ENCODE results near the gene PRDM15. TPM values are rescaled to one million over a fixed set of nuclear protein-coding genes. Genes with fewer than 3 reads are reported as not detected.

PRDM15 gene
- polyA plus RNA-seq, 1 donor (not counting 4 experiments of a cell fraction or from before 2014, with no cell fraction given): 5.2 TPM

DNA sequence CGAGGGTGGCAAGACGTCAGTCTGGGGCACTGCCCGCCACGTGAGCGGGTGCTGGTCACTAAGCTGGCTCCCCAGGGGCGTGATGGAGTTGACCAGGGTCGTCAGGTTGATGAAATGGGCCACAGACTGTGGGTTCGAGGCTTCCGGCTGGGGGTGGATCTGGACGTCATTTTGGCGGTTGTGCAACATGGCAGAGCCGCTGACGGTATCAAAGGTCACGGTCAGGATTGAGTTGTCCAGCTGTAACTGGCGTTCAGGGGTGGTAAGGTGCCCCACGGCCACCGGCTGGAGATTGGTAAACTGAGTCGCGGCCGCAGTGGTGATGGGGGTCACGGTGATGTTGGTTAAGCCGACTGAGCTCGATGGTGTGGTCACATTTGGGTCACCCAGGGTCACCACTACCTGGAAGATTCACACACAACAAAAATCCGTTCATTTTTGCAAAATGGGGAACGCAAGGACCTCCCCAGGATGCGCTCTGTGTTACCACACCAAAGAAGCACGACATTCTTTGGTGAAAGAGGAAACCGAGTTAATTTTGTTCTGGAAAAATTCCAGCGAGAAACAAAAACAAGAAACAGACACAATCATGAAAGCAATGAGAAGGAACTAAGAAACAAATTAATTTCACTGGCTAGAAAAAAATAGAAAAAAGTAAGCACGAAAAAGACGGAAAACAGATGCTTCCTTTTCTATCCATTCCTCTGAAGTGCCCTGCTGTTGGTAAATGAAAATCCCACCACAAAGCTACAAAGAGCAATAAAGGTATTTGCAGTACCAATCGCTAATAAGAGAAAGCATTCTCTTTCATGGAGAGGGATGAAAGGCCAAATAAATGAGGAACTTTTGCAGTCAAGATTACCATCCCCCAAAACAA is 77.6 kb downstream of the PRDM15 start:
- H3K27ac ChIP-seq (ENCODE audit: control insufficient read depth, insufficient read depth, low read length): no peak overlapping the region
- dilution Hi-C loops (cut with MboI; ENCODE audit: extremely low pct_ligation_motif_present, low sequenced_read_pairs): no loop called here
- DNase-seq (ENCODE audit: low read depth, low spot score) (no peak), FAIRE-seq (no peak)
- peaks cover 7 to 10% of the 10 kb centered on the region in 2 experiments for H3K36me3 ChIP-seq (ENCODE audit: control insufficient read depth in 2 of 2, extremely low read depth in 1 of 2, insufficient read depth in 2 of 2, low read length in 2 of 2)
- no peak overlapping the region for H3K9ac ChIP-seq (ENCODE audit: control insufficient read depth, extremely low read depth, insufficient read depth, low read length)
- no peak overlapping the region for H3K4me2 ChIP-seq (ENCODE audit: control insufficient read depth, extremely low read depth, insufficient read depth, low read depth, low read length)
- H4K20me1 ChIP-seq (ENCODE audit: control insufficient read depth, extremely low read depth, insufficient read depth, low read length): no peaks in the 10 kb centered on the region
- no peaks in the 10 kb centered on the region for H3K79me2 ChIP-seq (ENCODE audit: control insufficient read depth, insufficient read depth, low read length)
- TF ChIP-seq EZH2 (IDR thresholded peaks at IDR 0.05; ENCODE audit: low read length): no peak
- TF ChIP-seq, protein P1, sequence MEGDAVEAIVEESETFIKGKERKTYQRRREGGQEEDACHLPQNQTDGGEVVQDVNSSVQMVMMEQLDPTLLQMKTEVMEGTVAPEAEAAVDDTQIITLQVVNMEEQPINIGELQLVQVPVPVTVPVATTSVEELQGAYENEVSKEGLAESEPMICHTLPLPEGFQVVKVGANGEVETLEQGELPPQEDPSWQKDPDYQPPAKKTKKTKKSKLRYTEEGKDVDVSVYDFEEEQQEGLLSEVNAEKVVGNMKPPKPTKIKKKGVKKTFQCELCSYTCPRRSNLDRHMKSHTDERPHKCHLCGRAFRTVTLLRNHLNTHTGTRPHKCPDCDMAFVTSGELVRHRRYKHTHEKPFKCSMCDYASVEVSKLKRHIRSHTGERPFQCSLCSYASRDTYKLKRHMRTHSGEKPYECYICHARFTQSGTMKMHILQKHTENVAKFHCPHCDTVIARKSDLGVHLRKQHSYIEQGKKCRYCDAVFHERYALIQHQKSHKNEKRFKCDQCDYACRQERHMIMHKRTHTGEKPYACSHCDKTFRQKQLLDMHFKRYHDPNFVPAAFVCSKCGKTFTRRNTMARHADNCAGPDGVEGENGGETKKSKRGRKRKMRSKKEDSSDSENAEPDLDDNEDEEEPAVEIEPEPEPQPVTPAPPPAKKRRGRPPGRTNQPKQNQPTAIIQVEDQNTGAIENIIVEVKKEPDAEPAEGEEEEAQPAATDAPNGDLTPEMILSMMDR (optimal IDR thresholded peaks at IDR 0.05 in 1 of 3, IDR thresholded peaks at IDR 0.05 in 1 of 3, conservative IDR thresholded peaks at IDR 0.05 in 1 of 3; ENCODE audit: extremely low read depth in 1 of 3, insufficient read depth in 2 of 3, low read length in 3 of 3): no peak
- H3K4me1 ChIP-seq (ENCODE audit: control insufficient read depth, extremely low read depth, insufficient read depth, low read length): no peaks in the 10 kb centered on the region
- H2AFZ ChIP-seq (ENCODE audit: control insufficient read depth, low read length): no peak overlapping the region
- H3K9me3 ChIP-seq (ENCODE audit: control insufficient read depth, low read depth, low read length): no peaks in the 10 kb centered on the region
- H3K27me3 ChIP-seq (ENCODE audit: control insufficient read depth, extremely low read depth, insufficient read depth, low read length): no peaks in the 10 kb centered on the region
- H3K9me1 ChIP-seq (ENCODE audit: control insufficient read depth, extremely low read depth, insufficient read depth, low read length): no peaks in the 10 kb centered on the region
- no peak overlapping the region for H3K4me3 ChIP-seq (ENCODE audit: control insufficient read depth in 2 of 3, extremely low read depth in 1 of 3, insufficient read depth in 2 of 3, low read depth in 1 of 3, low read length in 3 of 3)

DNA sequence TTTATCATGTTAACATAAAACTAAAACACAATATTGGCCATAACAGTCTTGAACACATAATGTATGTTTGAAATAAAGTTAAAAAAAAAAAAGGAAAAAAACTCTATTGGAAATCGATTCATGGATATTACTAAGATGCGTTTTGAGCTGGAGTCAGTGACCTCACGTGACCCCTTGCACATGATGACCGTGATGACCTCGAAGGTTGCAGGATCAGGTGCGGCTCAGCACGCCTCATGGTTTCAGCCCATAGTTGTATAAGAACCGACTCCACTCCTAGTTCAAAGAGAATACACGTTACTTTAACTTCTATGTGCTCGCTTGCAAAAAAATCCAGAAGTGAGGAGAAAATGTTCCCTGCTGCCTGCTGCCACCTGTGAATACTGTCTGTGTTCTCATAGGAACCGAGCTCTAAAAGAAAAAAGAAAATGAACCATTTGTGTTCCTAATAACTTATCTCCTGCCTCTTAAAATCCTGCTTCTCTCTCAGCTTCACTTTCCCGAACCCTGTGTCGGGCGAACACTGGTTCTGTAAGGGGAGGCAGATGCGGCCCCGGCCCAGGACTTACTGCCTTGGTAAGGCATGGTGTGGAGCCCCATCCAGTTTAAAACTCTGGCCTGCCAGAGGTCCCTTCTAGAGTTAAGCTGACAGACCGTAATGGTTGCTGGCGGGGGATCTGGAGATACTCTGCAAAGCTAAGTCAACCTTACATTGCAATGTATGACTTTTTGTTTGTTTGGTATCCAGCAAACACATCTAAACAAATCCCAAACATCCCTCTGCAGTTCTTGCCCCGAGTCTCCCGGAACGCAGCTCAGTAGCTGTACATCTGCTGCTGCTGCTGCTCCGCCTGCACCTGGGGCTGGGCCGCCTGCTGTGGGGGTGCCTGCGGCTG is 78.5 kb downstream of the PRDM15 start:
- no peak for DNase-seq (ENCODE audit: low read depth, low spot score)

More for the DNA sequence above, 78.5 kb downstream of the PRDM15 start:
- Histone ChIP-seq H3K79me2 (ENCODE audit: control insufficient read depth, insufficient read depth, low read length) (no peaks in the 10 kb centered on the region), H3K9me3 (ENCODE audit: control insufficient read depth, low read depth, low read length) (no peaks in the 10 kb centered on the region), H3K9me1 (ENCODE audit: control insufficient read depth, extremely low read depth, insufficient read depth, low read length) (no peaks in the 10 kb centered on the region), H3K4me1 (ENCODE audit: control insufficient read depth, extremely low read depth, insufficient read depth, low read length) (no peaks in the 10 kb centered on the region), H3K27me3 (ENCODE audit: control insufficient read depth, extremely low read depth, insufficient read depth, low read length) (no peaks in the 10 kb centered on the region), H4K20me1 (ENCODE audit: control insufficient read depth, extremely low read depth, insufficient read depth, low read length) (no peaks in the 10 kb centered on the region), H3K9ac (ENCODE audit: control insufficient read depth, extremely low read depth, insufficient read depth, low read length) (no peak overlapping the region), H3K4me3 (ENCODE audit: control insufficient read depth in 2 of 3, extremely low read depth in 1 of 3, insufficient read depth in 2 of 3, low read depth in 1 of 3, low read length in 3 of 3) (no peak overlapping the region), H3K36me3 (ENCODE audit: control insufficient read depth in 2 of 2, extremely low read depth in 1 of 2, insufficient read depth in 2 of 2, low read length in 2 of 2) (peaks cover 7 to 10% of the 10 kb centered on the region in 2 experiments), H2AFZ (ENCODE audit: control insufficient read depth, low read length) (no peak overlapping the region), H3K4me2 (ENCODE audit: control insufficient read depth, extremely low read depth, insufficient read depth, low read depth, low read length) (no peak overlapping the region), H3K27ac (ENCODE audit: control insufficient read depth, insufficient read depth, low read length) (no peak overlapping the region)
- dilution Hi-C loops (cut with MboI; ENCODE audit: extremely low pct_ligation_motif_present, low sequenced_read_pairs): no loop called here
- FAIRE-seq: no peak
- TF ChIP-seq EZH2 (IDR thresholded peaks at IDR 0.05; ENCODE audit: low read length): no peak
- TF ChIP-seq, protein P1 (optimal IDR thresholded peaks at IDR 0.05 in 1 of 3, IDR thresholded peaks at IDR 0.05 in 1 of 3, conservative IDR thresholded peaks at IDR 0.05 in 1 of 3; ENCODE audit: extremely low read depth in 1 of 3, insufficient read depth in 2 of 3, low read length in 3 of 3): no peak
